ENCODE data around the gene BCAP29. TPM values are rescaled to one million over a fixed set of nuclear protein-coding genes. Genes with fewer than 3 reads are reported as not detected.

Gene BCAP29
- total and polyA plus RNA-seq, 2 donors (not counting 3 experiments of a cell fraction or from before 2014, with no cell fraction given) = 122 to 162 TPM

DNA sequence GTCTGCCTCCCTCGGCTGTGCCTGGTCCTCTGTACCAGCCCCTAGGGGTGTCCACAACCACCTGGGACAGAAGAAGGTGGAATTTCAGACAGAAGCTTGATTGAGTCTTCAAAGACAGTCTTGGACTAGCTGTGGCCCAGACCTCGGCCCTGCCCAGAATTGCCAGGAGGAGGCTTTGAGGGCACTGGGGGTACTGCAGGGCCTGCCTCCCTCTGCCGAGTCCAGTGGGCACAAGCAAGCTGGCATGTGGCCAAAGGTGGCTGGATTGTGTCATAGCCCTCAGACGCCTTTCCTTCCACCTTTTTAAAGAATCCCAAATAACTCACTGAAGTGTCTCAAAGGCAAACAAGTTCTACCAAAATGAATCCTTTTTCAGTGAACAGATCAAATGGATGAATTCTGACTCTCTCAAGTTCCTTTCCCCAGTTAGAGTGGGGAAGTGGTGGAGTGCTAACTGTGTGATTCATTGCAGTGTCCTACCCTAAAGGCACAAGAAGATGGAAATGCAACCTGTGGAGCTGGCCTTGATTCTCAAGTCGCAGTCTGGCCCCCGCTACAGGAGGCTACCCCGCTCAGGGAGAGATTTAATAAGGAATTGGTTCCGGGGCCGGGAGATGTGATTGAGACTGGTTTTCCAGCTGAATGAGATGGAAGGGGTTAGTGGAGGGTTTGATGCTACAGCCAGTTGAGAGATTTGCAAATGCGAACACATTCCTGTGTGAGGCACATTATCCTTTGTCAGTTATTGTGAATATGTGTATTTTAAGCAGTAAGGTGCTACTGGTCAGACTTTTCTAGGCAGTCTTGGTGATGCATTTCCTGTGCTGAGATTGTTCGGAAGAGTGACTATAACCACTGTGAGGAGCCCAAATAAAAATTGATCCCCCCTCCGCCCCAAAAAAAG lies 51.8 kb downstream of the BCAP29 start:
- no peak overlapping the region for H3K4me3 ChIP-seq (replicated peaks in 1 of 3; ENCODE audit: insufficient read depth in 1 of 3, low read depth in 1 of 3, low read length in 3 of 3)
- H3K27me3 ChIP-seq (ENCODE audit: control insufficient read depth in 2 of 2, insufficient read depth in 2 of 2, low read length in 2 of 2) = no peaks in the 10 kb centered on the region
- H3K9ac ChIP-seq (replicated peaks; ENCODE audit: extremely low read depth, insufficient read depth, low read length) = no peak overlapping the region
- CTCF ChIA-PET = no interaction called here
- H3K9me1 ChIP-seq (replicated peaks; ENCODE audit: control insufficient read depth, extremely low read depth, insufficient read depth, low read length) = no peaks in the 10 kb centered on the region
- BruUV-seq (replicated peaks) = no TSS peak
- no peaks in the 10 kb centered on the region for H3K9me3 ChIP-seq (replicated peaks; ENCODE audit: control insufficient read depth, insufficient read depth, low read length)
- no peak overlapping the region for H3K4me2 ChIP-seq (ENCODE audit: insufficient read depth, low read length)
- peaks cover 0 to 4% of the 10 kb centered on the region in 2 experiments for H3K36me3 ChIP-seq (ENCODE audit: control insufficient read depth in 2 of 2, extremely low read depth in 1 of 2, insufficient read depth in 2 of 2, low read length in 2 of 2)
- no peak overlapping the region for H2AFZ ChIP-seq (ENCODE audit: low read depth, low read length)
- DNase-seq (ENCODE audit: low read depth, low spot score) (no peak), FAIRE-seq (no peak)
- dilution Hi-C loops (cut with MboI; ENCODE audit: extremely low pct_ligation_motif_present, low sequenced_read_pairs) = no loop called here
- H3K27ac ChIP-seq (ENCODE audit: insufficient read depth, low read depth, low read length) = no peak overlapping the region
- no peaks in the 10 kb centered on the region for H3K79me2 ChIP-seq (ENCODE audit: control insufficient read depth, insufficient read depth, low read length)
- TF ChIP-seq GATA2 (IDR thresholded peaks at IDR 0.05; ENCODE audit: insufficient read depth, insufficient read length, low read depth, low read length) (no peak), MYC (IDR thresholded peaks at IDR 0.05; ENCODE audit: low read depth, low read length) (no peak), POLR2AphosphoS5 (IDR thresholded peaks at IDR 0.05; ENCODE audit: insufficient read depth, low read depth, low read length) (no peak), FOS (IDR thresholded peaks at IDR 0.05; ENCODE audit: borderline replicate concordance, insufficient read depth, low read length) (no peak), POLR2A (IDR thresholded peaks at IDR 0.05; ENCODE audit: low read depth, low read length) (no peak), JUN (IDR thresholded peaks at IDR 0.05; ENCODE audit: borderline replicate concordance, insufficient read depth, insufficient read length, low read depth) (no peak)
- TF ChIP-seq, protein P1, sequence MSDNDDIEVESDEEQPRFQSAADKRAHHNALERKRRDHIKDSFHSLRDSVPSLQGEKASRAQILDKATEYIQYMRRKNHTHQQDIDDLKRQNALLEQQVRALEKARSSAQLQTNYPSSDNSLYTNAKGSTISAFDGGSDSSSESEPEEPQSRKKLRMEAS (IDR thresholded peaks at IDR 0.05; ENCODE audit: insufficient read depth, insufficient read length) = no peak
- TF ChIP-seq, protein P2, sequence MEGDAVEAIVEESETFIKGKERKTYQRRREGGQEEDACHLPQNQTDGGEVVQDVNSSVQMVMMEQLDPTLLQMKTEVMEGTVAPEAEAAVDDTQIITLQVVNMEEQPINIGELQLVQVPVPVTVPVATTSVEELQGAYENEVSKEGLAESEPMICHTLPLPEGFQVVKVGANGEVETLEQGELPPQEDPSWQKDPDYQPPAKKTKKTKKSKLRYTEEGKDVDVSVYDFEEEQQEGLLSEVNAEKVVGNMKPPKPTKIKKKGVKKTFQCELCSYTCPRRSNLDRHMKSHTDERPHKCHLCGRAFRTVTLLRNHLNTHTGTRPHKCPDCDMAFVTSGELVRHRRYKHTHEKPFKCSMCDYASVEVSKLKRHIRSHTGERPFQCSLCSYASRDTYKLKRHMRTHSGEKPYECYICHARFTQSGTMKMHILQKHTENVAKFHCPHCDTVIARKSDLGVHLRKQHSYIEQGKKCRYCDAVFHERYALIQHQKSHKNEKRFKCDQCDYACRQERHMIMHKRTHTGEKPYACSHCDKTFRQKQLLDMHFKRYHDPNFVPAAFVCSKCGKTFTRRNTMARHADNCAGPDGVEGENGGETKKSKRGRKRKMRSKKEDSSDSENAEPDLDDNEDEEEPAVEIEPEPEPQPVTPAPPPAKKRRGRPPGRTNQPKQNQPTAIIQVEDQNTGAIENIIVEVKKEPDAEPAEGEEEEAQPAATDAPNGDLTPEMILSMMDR (IDR thresholded peaks at IDR 0.05; ENCODE audit: extremely low read depth in 1 of 2, insufficient read depth in 1 of 2, low read depth in 1 of 2, low read length in 2 of 2) = no peak
- POLR2A ChIA-PET = no interaction called here
- no peaks in the 10 kb centered on the region for H3K4me1 ChIP-seq (ENCODE audit: control insufficient read depth, extremely low read depth, insufficient read depth, low read length)
- intact Hi-C loops (cut with micrococcal nuclease) = no loop called here
- H4K20me1 ChIP-seq (replicated peaks; ENCODE audit: control insufficient read depth, extremely low read depth, insufficient read depth, low read length) = no peaks in the 10 kb centered on the region

Data from endothelial cell of umbilical vein (primary cell).